Measurements from ENCODE around the gene USP36. TPM values are rescaled to one million over a fixed set of nuclear protein-coding genes. Genes with fewer than 3 reads are reported as not detected.

Gene USP36
- polyA plus RNA-seq, 3 donors: 4.4 to 30.0 (median 6.1) TPM

DNA sequence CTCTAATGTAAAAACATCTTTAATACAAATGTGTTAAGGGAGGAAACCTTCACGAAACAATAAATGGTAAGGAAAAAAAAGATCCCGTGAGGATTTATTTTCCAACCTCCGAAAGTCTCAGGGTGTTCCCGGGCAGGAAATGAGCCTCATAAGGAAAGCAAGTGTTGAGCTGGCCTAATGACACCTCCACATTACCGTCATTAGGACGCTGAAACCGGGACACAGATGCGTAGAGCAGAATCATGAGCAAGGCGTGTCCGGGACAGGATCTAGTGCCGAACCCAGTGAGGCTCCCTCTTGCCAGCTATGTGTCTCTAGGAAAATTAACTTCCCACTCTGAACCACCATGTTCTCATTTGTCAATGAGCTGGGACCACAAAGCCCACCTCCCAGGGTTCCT lies 35.8 kb downstream of the USP36 start:
- Mint-ChIP-seq H3K27ac (no peak overlapping the region), H3K4me1 (peaks cover 31% of the 10 kb centered on the region), H3K27me3 (ENCODE audit: low read depth in 3 of 3) (peaks cover 0 to 3% (median 3%) of the 10 kb centered on the region in 3 donors), H3K4me3 (no peak overlapping the region), H3K9me3 (no peaks in the 10 kb centered on the region), H3K36me3 (peaks cover 80 to 88% of the 10 kb centered on the region in 2 donors)
- Histone ChIP-seq H3K9ac (ENCODE audit: insufficient read depth, low read length, poor library complexity, severe bottlenecking) (no peak overlapping the region), H3K9me3 (replicated peaks in 1 of 2; ENCODE audit: control insufficient read depth in 1 of 2, insufficient read depth in 1 of 2, low read length in 2 of 2) (no peaks in the 10 kb centered on the region), H3K79me2 (ENCODE audit: insufficient read depth, low read length) (no peaks in the 10 kb centered on the region), H3K4me2 (replicated peaks; ENCODE audit: extremely low read depth, low read length, poor library complexity, severe bottlenecking) (no peak overlapping the region), H3K4me3 (replicated peaks in 1 of 3; ENCODE audit: low read depth in 2 of 3, low read length in 3 of 3) (no peak overlapping the region), H4K20me1 (ENCODE audit: insufficient read depth, low read length) (peaks cover 4% of the 10 kb centered on the region), H3K27ac (ENCODE audit: low read depth in 1 of 2, low read length in 2 of 2) (no peak overlapping the region), H3K36me3 (replicated peaks in 1 of 2; ENCODE audit: control insufficient read depth in 1 of 2, insufficient read depth in 2 of 2, low read length in 2 of 2) (peaks cover 47 to 78% of the 10 kb centered on the region in 2 donors), H2AFZ (ENCODE audit: insufficient read depth, low read depth, low read length, poor library complexity, severe bottlenecking) (no peak overlapping the region), H3K4me1 (ENCODE audit: control insufficient read depth in 1 of 2, insufficient read depth in 2 of 2, low read length in 2 of 2) (peaks cover 18 to 20% of the 10 kb centered on the region in 2 donors), H3K27me3 (ENCODE audit: control insufficient read depth in 2 of 2, insufficient read depth in 2 of 2, low read length in 2 of 2) (no peaks in the 10 kb centered on the region)
- intact Hi-C loops (cut with micrococcal nuclease): no loop called here
- 98% methylated on average over 8 of the region's 11 CpGs for WGBS (ENCODE audit: insufficient coverage)
- TF ChIP-seq, protein P1, sequence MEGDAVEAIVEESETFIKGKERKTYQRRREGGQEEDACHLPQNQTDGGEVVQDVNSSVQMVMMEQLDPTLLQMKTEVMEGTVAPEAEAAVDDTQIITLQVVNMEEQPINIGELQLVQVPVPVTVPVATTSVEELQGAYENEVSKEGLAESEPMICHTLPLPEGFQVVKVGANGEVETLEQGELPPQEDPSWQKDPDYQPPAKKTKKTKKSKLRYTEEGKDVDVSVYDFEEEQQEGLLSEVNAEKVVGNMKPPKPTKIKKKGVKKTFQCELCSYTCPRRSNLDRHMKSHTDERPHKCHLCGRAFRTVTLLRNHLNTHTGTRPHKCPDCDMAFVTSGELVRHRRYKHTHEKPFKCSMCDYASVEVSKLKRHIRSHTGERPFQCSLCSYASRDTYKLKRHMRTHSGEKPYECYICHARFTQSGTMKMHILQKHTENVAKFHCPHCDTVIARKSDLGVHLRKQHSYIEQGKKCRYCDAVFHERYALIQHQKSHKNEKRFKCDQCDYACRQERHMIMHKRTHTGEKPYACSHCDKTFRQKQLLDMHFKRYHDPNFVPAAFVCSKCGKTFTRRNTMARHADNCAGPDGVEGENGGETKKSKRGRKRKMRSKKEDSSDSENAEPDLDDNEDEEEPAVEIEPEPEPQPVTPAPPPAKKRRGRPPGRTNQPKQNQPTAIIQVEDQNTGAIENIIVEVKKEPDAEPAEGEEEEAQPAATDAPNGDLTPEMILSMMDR (IDR thresholded peaks at IDR 0.05): no peak
- DNase-seq: no peak

DNA sequence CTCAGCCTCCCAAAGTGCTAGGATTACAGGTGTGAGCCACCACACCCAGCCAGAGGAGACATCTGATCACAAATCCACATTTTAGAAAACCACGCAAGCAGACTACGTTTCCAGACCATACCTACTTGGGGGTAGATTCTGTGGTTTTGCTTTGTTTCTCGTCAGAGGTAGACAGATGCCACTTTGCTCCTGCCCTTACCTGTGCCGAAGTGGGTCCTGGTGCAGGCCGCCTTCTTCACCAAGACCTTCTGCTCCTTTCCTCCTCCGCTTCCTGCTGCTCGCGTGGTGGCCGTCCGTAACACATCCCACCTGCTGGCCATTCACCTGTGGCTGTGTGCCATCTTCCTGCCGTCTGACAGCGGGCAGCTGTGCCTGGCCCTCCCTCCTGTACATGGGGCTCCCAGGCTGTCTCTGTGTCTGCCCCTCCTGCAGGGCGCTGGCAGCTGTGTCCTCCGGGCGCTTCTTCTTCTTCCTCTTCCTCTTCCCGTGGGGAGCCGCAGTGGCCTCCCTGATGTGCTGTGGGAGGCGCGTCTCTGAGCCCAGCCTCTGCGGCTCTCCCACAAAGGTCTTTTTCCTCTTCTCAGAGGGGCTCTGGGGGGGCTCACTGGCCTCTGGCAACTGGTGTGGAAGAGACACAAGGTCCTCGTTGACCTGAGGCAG lies 37.3 kb downstream of the USP36 start:
- no peaks in the 10 kb centered on the region for H3K9me3 ChIP-seq (replicated peaks in 1 of 2; ENCODE audit: control insufficient read depth in 1 of 2, insufficient read depth in 1 of 2, low read length in 2 of 2)
- peaks cover 47 to 77% of the 10 kb centered on the region in 2 donors for H3K36me3 ChIP-seq (replicated peaks in 1 of 2; ENCODE audit: control insufficient read depth in 1 of 2, insufficient read depth in 2 of 2, low read length in 2 of 2)
- H3K4me2 ChIP-seq (replicated peaks; ENCODE audit: extremely low read depth, low read length, poor library complexity, severe bottlenecking): peak overlapping the region; percentile 54
- intact Hi-C loops (cut with micrococcal nuclease): no loop called here
- H3K79me2 ChIP-seq (ENCODE audit: insufficient read depth, low read length): no peaks in the 10 kb centered on the region
- no peak overlapping the region for H2AFZ ChIP-seq (ENCODE audit: insufficient read depth, low read depth, low read length, poor library complexity, severe bottlenecking)
- H3K9me3 Mint-ChIP-seq: no peaks in the 10 kb centered on the region
- WGBS (ENCODE audit: insufficient coverage): 68% methylated on average over 13 of the region's 21 CpGs
- H3K27ac Mint-ChIP-seq: peak overlapping the region in 5 of 7 donors; percentile 18 to 84 (median 46)
- DNase-seq: peak in 2 of 3 donors; percentile 24 to 32
- H4K20me1 ChIP-seq (ENCODE audit: insufficient read depth, low read length): peaks cover 18% of the 10 kb centered on the region
- H3K4me1 Mint-ChIP-seq: peaks cover 36% of the 10 kb centered on the region
- TF ChIP-seq, protein P1 (IDR thresholded peaks at IDR 0.05): no peak
- H3K36me3 Mint-ChIP-seq: peaks cover 80 to 88% of the 10 kb centered on the region in 2 donors
- H3K27ac ChIP-seq (ENCODE audit: low read depth in 1 of 2, low read length in 2 of 2): peak overlapping the region in 1 of 2 donors; percentile 2
- H3K4me3 Mint-ChIP-seq: peak overlapping the region; percentile 57 to 88
- H3K4me1 ChIP-seq (ENCODE audit: control insufficient read depth in 1 of 2, insufficient read depth in 2 of 2, low read length in 2 of 2): peaks cover 18 to 20% of the 10 kb centered on the region in 2 donors
- H3K27me3 Mint-ChIP-seq (ENCODE audit: low read depth in 3 of 3): peaks cover 0 to 3% (median 1%) of the 10 kb centered on the region in 3 donors
- no peaks in the 10 kb centered on the region for H3K27me3 ChIP-seq (ENCODE audit: control insufficient read depth in 2 of 2, insufficient read depth in 2 of 2, low read length in 2 of 2)
- H3K4me3 ChIP-seq (replicated peaks in 1 of 3; ENCODE audit: low read depth in 2 of 3, low read length in 3 of 3): peak overlapping the region in 1 of 3 experiments; percentile 38
- no peak overlapping the region for H3K9ac ChIP-seq (ENCODE audit: insufficient read depth, low read length, poor library complexity, severe bottlenecking)

All from CD14-positive monocyte (primary cell).